ENCODE data around the gene ARID4B.

DNA sequence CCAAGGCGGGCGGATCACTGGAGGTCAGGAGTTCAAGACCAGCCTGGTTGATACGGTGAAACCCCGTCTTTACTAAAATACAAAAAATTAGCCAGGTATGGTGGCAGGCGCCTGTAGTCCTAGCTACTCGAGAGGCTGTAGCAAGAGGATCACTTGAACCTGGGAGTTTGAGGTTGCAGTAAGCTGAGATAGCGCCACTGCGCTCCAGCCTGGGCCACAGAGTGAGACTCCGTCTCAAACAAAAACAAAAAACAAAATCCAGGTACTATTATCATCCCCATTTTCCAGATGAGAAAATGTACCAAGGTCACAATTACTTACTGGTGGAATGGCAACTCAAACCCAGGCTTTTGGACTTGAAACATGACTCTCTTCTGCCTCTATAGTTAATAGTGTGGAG lies 203.9 kb downstream of the ARID4B start:
- TF ChIP-seq, protein P1, sequence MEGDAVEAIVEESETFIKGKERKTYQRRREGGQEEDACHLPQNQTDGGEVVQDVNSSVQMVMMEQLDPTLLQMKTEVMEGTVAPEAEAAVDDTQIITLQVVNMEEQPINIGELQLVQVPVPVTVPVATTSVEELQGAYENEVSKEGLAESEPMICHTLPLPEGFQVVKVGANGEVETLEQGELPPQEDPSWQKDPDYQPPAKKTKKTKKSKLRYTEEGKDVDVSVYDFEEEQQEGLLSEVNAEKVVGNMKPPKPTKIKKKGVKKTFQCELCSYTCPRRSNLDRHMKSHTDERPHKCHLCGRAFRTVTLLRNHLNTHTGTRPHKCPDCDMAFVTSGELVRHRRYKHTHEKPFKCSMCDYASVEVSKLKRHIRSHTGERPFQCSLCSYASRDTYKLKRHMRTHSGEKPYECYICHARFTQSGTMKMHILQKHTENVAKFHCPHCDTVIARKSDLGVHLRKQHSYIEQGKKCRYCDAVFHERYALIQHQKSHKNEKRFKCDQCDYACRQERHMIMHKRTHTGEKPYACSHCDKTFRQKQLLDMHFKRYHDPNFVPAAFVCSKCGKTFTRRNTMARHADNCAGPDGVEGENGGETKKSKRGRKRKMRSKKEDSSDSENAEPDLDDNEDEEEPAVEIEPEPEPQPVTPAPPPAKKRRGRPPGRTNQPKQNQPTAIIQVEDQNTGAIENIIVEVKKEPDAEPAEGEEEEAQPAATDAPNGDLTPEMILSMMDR (IDR thresholded peaks at IDR 0.05), result no peak
- no peak for TF ChIP-seq POLR2A (IDR thresholded peaks at IDR 0.05)

Data from heart left ventricle (tissue), 13 donors.